Loucy (cell line): ENCODE measurements around the gene RAP1GAP2.

Experiments
- H2AFZ ChIP-seq: fragments of 200-600 bp; sonication (generic); 2 replicates; pipeline ENCODE4 v1.6.0; 2016; ENCODE audit warnings: antibody characterized with exemption, mild to moderate bottlenecking, low read length, moderate library complexity
- H3F3A ChIP-seq: fragments of 200-600 bp; 2 replicates; pipeline ENCODE4 v1.6.0; 2016; ENCODE audit warnings: antibody characterized with exemption, low read depth, mild to moderate bottlenecking
- H3K27me3 ChIP-seq: fragments of 200-600 bp; sonication (generic); 2 replicates; pipeline ENCODE4 v1.6.1; 2014; ENCODE audit warnings: low read length, mild to moderate bottlenecking; ENCODE audit not compliant: insufficient read depth, poor library complexity, severe bottlenecking
- H3K36me3 ChIP-seq: fragments of 200-600 bp; sonication (generic); 2 replicates; pipeline ENCODE4 v1.6.1; 2016; ENCODE audit warnings: low read length; ENCODE audit not compliant: insufficient read depth
- H3K4me1 ChIP-seq: fragments of 200-600 bp; sonication (generic); 2 replicates; pipeline ENCODE4 v1.5.1; 2014; ENCODE audit warnings: low read length, mild to moderate bottlenecking; ENCODE audit not compliant: insufficient read depth, poor library complexity, severe bottlenecking
- H3K4me2 ChIP-seq: fragments of 200-600 bp; sonication (generic); 2 replicates; pipeline ENCODE4 v1.6.0; 2014; ENCODE audit warnings: antibody characterized with exemption, low read length, low read depth, mild to moderate bottlenecking; ENCODE audit not compliant: poor library complexity, severe bottlenecking
- H3K4me3 ChIP-seq: fragments of 200-600 bp; sonication (generic); 2 replicates; pipeline ENCODE4 v1.5.1; 2014; ENCODE audit warnings: low read length, mild to moderate bottlenecking, mixed read lengths; ENCODE audit not compliant: poor library complexity, severe bottlenecking
- H3K79me2 ChIP-seq: fragments of 200-600 bp; sonication (generic); 2 replicates; pipeline ENCODE4 v1.6.1; 2014; ENCODE audit warnings: low read length; ENCODE audit not compliant: insufficient read depth
- H3K9ac ChIP-seq: fragments of 200-600 bp; sonication (generic); 2 replicates; pipeline ENCODE4 v1.6.0; 2014; ENCODE audit warnings: mild to moderate bottlenecking, low read depth, low read length, moderate library complexity; ENCODE audit not compliant: poor library complexity, severe bottlenecking
- H3K9me2 ChIP-seq: fragments of 200-600 bp; sonication (generic); replicated peaks from 2 replicates; pipeline ENCODE4 v1.6.1; 2016; ENCODE audit warnings: low read depth, low read length, mixed read lengths
- H3K9me3 ChIP-seq: fragments of 200-600 bp; sonication (generic); 2 replicates; pipeline ENCODE4 v1.6.1; 2014; ENCODE audit warnings: mild to moderate bottlenecking, antibody characterized with exemption, low read length, low read depth; ENCODE audit not compliant: insufficient read depth
- H4K20me1 ChIP-seq: fragments of 200-600 bp; sonication (generic); 2 replicates; pipeline ENCODE4 v1.6.0; 2014; ENCODE audit warnings: antibody characterized with exemption, low read length, mild to moderate bottlenecking; ENCODE audit not compliant: insufficient read depth, poor library complexity, severe bottlenecking
- CTCF ChIP-seq: fragments of 200-600 bp; sonication (generic); conservative IDR thresholded peaks from 2 replicates; pipeline ENCODE4 v1.5.1; 2014; ENCODE audit warnings: mild to moderate bottlenecking, antibody characterized with exemption, low read length
- EZH2phosphoT487 ChIP-seq: fragments of 200-600 bp; IDR thresholded peaks from 2 replicates; pipeline ENCODE4 v1.6.1; 2018; ENCODE audit warnings: antibody characterized with exemption, mild to moderate bottlenecking, moderate library complexity, borderline replicate concordance

The RAP1GAP2 gene

GRCh38 chr17:2852729-2853282 lies 56.6 kb downstream of the RAP1GAP2 start:
- Histone ChIP-seq H3K36me3 (peaks cover 4% of the 10 kb centered on the region; the same call in 1 of the 2 replicates), H3K4me3 (peak overlapping the region; percentile 95), H3K4me1 (peaks cover 66% of the 10 kb centered on the region), H3K27me3 (no peaks in the 10 kb centered on the region), H3K4me2 (peak overlapping the region; percentile 78), H3K9me3 (no peaks in the 10 kb centered on the region), H4K20me1 (peaks cover 41% of the 10 kb centered on the region), H3K79me2 (peaks cover 85% of the 10 kb centered on the region), H2AFZ (no peak overlapping the region), H3K9me2 (no peaks in the 10 kb centered on the region), H3F3A (peaks cover 11% of the 10 kb centered on the region), H3K9ac (peak overlapping the region; percentile 96)
- TF ChIP-seq CTCF (no peak), EZH2phosphoT487 (no peak)

- Histone ChIP-seq H3K4me1 (peaks cover 66% of the 10 kb centered on the region), H3K4me3 (peak overlapping the region; percentile 95), H3K36me3 (peaks cover 4% of the 10 kb centered on the region; the same call in 1 of the 2 replicates), H2AFZ (no peak overlapping the region), H3K9me2 (no peaks in the 10 kb centered on the region), H4K20me1 (peaks cover 48% of the 10 kb centered on the region), H3K9ac (peak overlapping the region; percentile 96), H3K79me2 (peaks cover 87% of the 10 kb centered on the region), H3K9me3 (no peaks in the 10 kb centered on the region), H3F3A (peaks cover 11% of the 10 kb centered on the region), H3K4me2 (peak overlapping the region; percentile 92), H3K27me3 (no peaks in the 10 kb centered on the region)
- TF ChIP-seq EZH2phosphoT487, result no peak
- no peak for TF ChIP-seq CTCF
These were observed 57.3 kb downstream of the RAP1GAP2 start for GRCh38 chr17:2853283-2854142.

GRCh38 chr17:2854143-2855055 lies 58.2 kb downstream of the RAP1GAP2 start:
- no peak for TF ChIP-seq CTCF
- TF ChIP-seq EZH2phosphoT487, result no peak
- peak overlapping the region; percentile 92 for H3K4me2 ChIP-seq

More at GRCh38 chr17:2854143-2855055, 58.2 kb downstream of the RAP1GAP2 start:
- no peaks in the 10 kb centered on the region for H3K9me3 ChIP-seq
- peaks cover 4% of the 10 kb centered on the region; the same call in 1 of the 2 replicates for H3K36me3 ChIP-seq
- peaks cover 53% of the 10 kb centered on the region for H4K20me1 ChIP-seq
- H3K4me3 ChIP-seq, result peak overlapping the region; percentile 95
- no peak overlapping the region for H2AFZ ChIP-seq
- no peaks in the 10 kb centered on the region for H3K9me2 ChIP-seq
- H3F3A ChIP-seq, result peaks cover 11% of the 10 kb centered on the region
- peak overlapping the region; percentile 95 for H3K9ac ChIP-seq
- H3K4me1 ChIP-seq, result peaks cover 60% of the 10 kb centered on the region
- H3K79me2 ChIP-seq, result peaks cover 88% of the 10 kb centered on the region
- H3K27me3 ChIP-seq, result no peaks in the 10 kb centered on the region
